NT2/D1 (cell line): ENCODE results near the gene TDRKH.

ENCODE experiments used
- DNase-seq: peaks from one replicate; pipeline ENCODE4 v3.0.0-alpha.2; 2011; ENCODE audit warnings: low read depth, low spot score
- H3K27me3 ChIP-seq: 2 replicates; pipeline ENCODE4 v1.6.0; 2011; ENCODE audit warnings: mild to moderate bottlenecking; ENCODE audit not compliant: insufficient read length, insufficient read depth
- H3K36me3 ChIP-seq: 2 replicates; pipeline ENCODE4 v1.6.1; 2011; ENCODE audit warnings: mild to moderate bottlenecking, low read length, mixed read lengths; ENCODE audit not compliant: insufficient read depth, insufficient read length
- H3K4me1 ChIP-seq: 2 replicates; pipeline ENCODE4 v1.5.1; 2011; ENCODE audit not compliant: insufficient read depth, insufficient read length
- H3K4me3 ChIP-seq: 2 replicates; pipeline ENCODE4 v1.5.1; 2011; ENCODE audit warnings: low read depth; ENCODE audit not compliant: insufficient read length
- H3K9ac ChIP-seq: 2 replicates; pipeline ENCODE4 v1.6.0; 2011; ENCODE audit warnings: low read depth; ENCODE audit not compliant: insufficient read length
- H3K9me3 ChIP-seq: 2 replicates; pipeline ENCODE4 v1.5.1; 2011; ENCODE audit warnings: mild to moderate bottlenecking, low read length; ENCODE audit not compliant: insufficient read depth
- SUZ12 ChIP-seq: IDR thresholded peaks from 2 replicates; pipeline ENCODE4 v1.6.1; 2011; ENCODE audit not compliant: insufficient read length, insufficient read depth; ENCODE audit errors: extremely low read depth
- YY1 ChIP-seq: IDR thresholded peaks from 2 replicates; pipeline ENCODE4 v1.6.1; 2011; ENCODE audit not compliant: insufficient read length, insufficient read depth
- ZNF274 ChIP-seq: IDR thresholded peaks from 2 replicates; pipeline ENCODE4 v1.6.1; 2011; ENCODE audit warnings: mild to moderate bottlenecking, low read depth, low read length

Gene TDRKH

GRCh38 chr1:151790071-151790939 lies at the start of gene TDRKH:
TSS of gene TDRKH (minus strand) at chr1:151790500. CDS start at chr1:151783022, 7,478 bp downstream.
- Histone ChIP-seq H3K4me1 (no peaks in the 10 kb centered on the region), H3K27me3 (peaks cover 22% of the 10 kb centered on the region), H3K9ac (peak within 1 kb of the TSS; percentile 71), H3K4me3 (peak within 1 kb of the TSS; percentile 76), H3K36me3 (no peaks in the 10 kb centered on the region), H3K9me3 (no peaks in the 10 kb centered on the region)
- TF ChIP-seq YY1 (no peak), SUZ12 (no peak), ZNF274 (no peak)
- peak; percentile 100 for DNase-seq

- Histone ChIP-seq H3K4me3 (peak within 1 kb of the TSS; percentile 62), H3K9me3 (no peaks in the 10 kb centered on the region), H3K9ac (peak within 1 kb of the TSS; percentile 92), H3K4me1 (peaks cover 6% of the 10 kb centered on the region), H3K27me3 (peaks cover 25% of the 10 kb centered on the region), H3K36me3 (peaks cover 5% of the 10 kb centered on the region)
- TF ChIP-seq SUZ12 (no peak), YY1 (no peak), ZNF274 (no peak)
- DNase-seq: peak; percentile 80
Observed at GRCh38 chr1:151839457-151840403, 49.4 kb upstream of the TDRKH start, which contains the start of gene C2CD4D. TSS of gene C2CD4D (minus strand) at chr1:151839820. CDS start at chr1:151838989, 831 bp downstream.

- peak overlapping the region; percentile 92 for H3K9ac ChIP-seq
- H3K4me1 ChIP-seq: peaks cover 9% of the 10 kb centered on the region
- peaks cover 25% of the 10 kb centered on the region for H3K27me3 ChIP-seq
- TF ChIP-seq YY1 (no peak), ZNF274 (no peak), SUZ12 (no peak)
- no peak for DNase-seq
- H3K9me3 ChIP-seq: no peaks in the 10 kb centered on the region
- H3K4me3 ChIP-seq: peak overlapping the region; percentile 62
- peaks cover 5% of the 10 kb centered on the region for H3K36me3 ChIP-seq
Observed at GRCh38 chr1:151839082-151839412, 48.7 kb upstream of the TDRKH start.

GRCh38 chr1:151838222-151839081 lies 48.2 kb upstream of the TDRKH start:
- peaks cover 12% of the 10 kb centered on the region for H3K4me1 ChIP-seq
- no peak for DNase-seq
- peak; percentile 83 for TF ChIP-seq SUZ12
- no peak for TF ChIP-seq ZNF274

GRCh38 chr1:151837884-151838221 lies 47.6 kb upstream of the TDRKH start:
- H3K4me3 ChIP-seq: peak overlapping the region; percentile 62
- H3K9me3 ChIP-seq: no peaks in the 10 kb centered on the region
- peaks cover 25% of the 10 kb centered on the region for H3K27me3 ChIP-seq
- peaks cover 12% of the 10 kb centered on the region for H3K4me1 ChIP-seq
- H3K9ac ChIP-seq: peak overlapping the region; percentile 92
- TF ChIP-seq YY1 (no peak), SUZ12 (no peak), ZNF274 (no peak)
- H3K36me3 ChIP-seq: peaks cover 3% of the 10 kb centered on the region
- DNase-seq: no peak

More at GRCh38 chr1:151838222-151839081, 48.2 kb upstream of the TDRKH start:
- H3K27me3 ChIP-seq: peaks cover 25% of the 10 kb centered on the region
- H3K9me3 ChIP-seq: no peaks in the 10 kb centered on the region
- peak overlapping the region; percentile 62 for H3K4me3 ChIP-seq
- peak overlapping the region; percentile 92 for H3K9ac ChIP-seq
- peaks cover 5% of the 10 kb centered on the region for H3K36me3 ChIP-seq

GRCh38 chr1:151837197-151837596 lies 46.9 kb upstream of the TDRKH start:
- no peak overlapping the region for H3K9ac ChIP-seq
- H3K36me3 ChIP-seq: peaks cover 3% of the 10 kb centered on the region
- TF ChIP-seq SUZ12: no peak
- TF ChIP-seq YY1: no peak
- no peak for TF ChIP-seq ZNF274
- H3K27me3 ChIP-seq: peaks cover 25% of the 10 kb centered on the region
- no peak overlapping the region for H3K4me3 ChIP-seq
- H3K9me3 ChIP-seq: no peaks in the 10 kb centered on the region
- peaks cover 16% of the 10 kb centered on the region for H3K4me1 ChIP-seq
- no peak for DNase-seq
